Heart right ventricle (tissue), 16 donors: ENCODE data around the gene ASB1. TPM values are rescaled to one million over a fixed set of nuclear protein-coding genes. Genes with fewer than 3 reads are reported as not detected.

Experiments used
- ATAC-seq, 8 donors: fragments of 200-7000 bp; cut with Tn5 transposase; one replicate each; pipeline ENCODE4 v1.9.1; 2020; ENCODE audit warnings: mild to moderate bottlenecking in 8 of 8, moderate library complexity in 8 of 8, moderate number of reproducible peaks in 1 of 8
- DNase-seq, 2 donors: peaks; one replicate each; pipeline ENCODE4 v3.0.0-alpha.2; 2020
- H3K27ac ChIP-seq, 10 donors: fragments of 200-600 bp; sonication (generic) in 2 of 10; one replicate each; pipeline versions ENCODE4 v1.5.0 to v1.8.0; 2020 to 2022; ENCODE audit warnings: mild to moderate bottlenecking in 3 of 10
- H3K27me3 ChIP-seq, 7 donors: fragments of 200-600 bp; one replicate each; pipeline ENCODE4 v1.8.0; 2021 to 2022; ENCODE audit warnings: mild to moderate bottlenecking in 2 of 7
- H3K36me3 ChIP-seq, 9 donors: fragments of 200-600 bp; sonication (generic) in 1 of 9; one replicate each; pipeline versions ENCODE4 v1.5.0 to v1.8.0; 2020 to 2022; ENCODE audit warnings: mild to moderate bottlenecking in 2 of 9
- H3K4me1 ChIP-seq, 9 donors: fragments of 200-600 bp; sonication (generic) in 1 of 9; one replicate each; pipeline versions ENCODE4 v1.5.0 to v1.8.0; 2020 to 2022; ENCODE audit warnings: mild to moderate bottlenecking in 4 of 9
- H3K4me3 ChIP-seq, 10 donors: fragments of 200-600 bp; sonication (generic) in 2 of 10; one replicate each; pipeline versions ENCODE4 v1.5.0 to v1.8.0; 2020 to 2022; ENCODE audit warnings: mild to moderate bottlenecking in 7 of 10, moderate library complexity in 2 of 10
- H3K9me3 ChIP-seq, 11 donors: fragments of 200-600 bp in 10 of 11; sonication (generic) in 2 of 11; one replicate each; pipeline versions ENCODE4 v1.5.0 to v1.8.0; 2013 to 2022; ENCODE audit warnings: mild to moderate bottlenecking in 2 of 11, control low read depth in 1 of 11, moderate library complexity in 1 of 11
- CTCF ChIP-seq, 9 donors: fragments of 200-600 bp; sonication (generic) in 2 of 9; IDR thresholded peaks; one replicate each; pipeline versions ENCODE4 v1.5.0 to v1.8.0; 2021 to 2022; ENCODE audit warnings: antibody characterized with exemption in 9 of 9, mild to moderate bottlenecking in 5 of 9, moderate library complexity in 1 of 9
- WGBS, 2 donors: extraction: QIAGEN DNeasy Blood & Tissue Kit; methylation state at CpG; one replicate each; pipeline ENCODE4 v1.1.7; 2013; ENCODE audit warnings: inconsistent platforms in 1 of 2; 5-methylcytosine and 5-hydroxymethylcytosine counted together
- intact Hi-C, 10 donors: fragments of 100-400 bp; cut with DNase I; formaldehyde crosslinking; loops; one replicate each; pipeline versions ENCODE4 v1.11.1 to v1.14.2; 2022
- polyA plus RNA-seq, 2 donors: library from polyadenylated mRNA; stranded (reverse); fragments of 200-250 nt; gene quantifications; one replicate each; pipeline ENCODE4 v1.2.3, GENCODE V29; 2013
- total RNA-seq, 10 donors: library from RNA; stranded (reverse); fragmentation: NEBNext Ultra II Directional in 3 of 10; extraction: Animal tissue kit (Norgen Biotek cat#: 25700) in 3 of 10; gene quantifications; one replicate each; pipeline versions ENCODE4 v1.2.1 to v1.2.4, GENCODE V29; 2021 to 2023
- donor health status: Arrhythmogenic right ventricular cardiomyopathy.
- donor health status: ischemic (EF 13 %, LVEDD 7.1; RV severe dilation, severe dysfunction).
- donor health status: healthy with polysubstance abuse.
- donor health status: DM: no; HTN: yes; CAD: no.
- donor health status: DM: no; HTN: no; CAD: no.
- donor health status: ischemic (EF 25% LVEDD 6.9; RV normal size, moderate dysfunction).
- donor health status: ischemic (EF 25% LVEDD 5.7; RV mildly dilated, moderate dysfunction).
- donor health status: healthy.
- donor health status: DM: yes; HTN: yes; CAD: no.
- donor health status: Ischemic cardiomyopathy.
- donor health status: ischemic (EF 35%, LVEDD 5.7; RV mildly dilated, moderate dysfunction).
- donor health status: nonischemic (EF 11% LVEDD 7.7; RV severe dilation, severe dysfunction).
- donor health status: DM: yes; HTN: yes; CAD: no.
- donor health status: PGD.
- donor health status: ischemic (EF 29% LVEDD 5.4; RV normal size, mild dysfunction).
- donor health status: nonischemic (EF 23%, LVEDD 6.1; RV moderate dilation, normal function).

The ASB1 gene
- total and polyA plus RNA-seq, 12 donors: 31.4 to 61.5 (median 49.5) TPM

DNA sequence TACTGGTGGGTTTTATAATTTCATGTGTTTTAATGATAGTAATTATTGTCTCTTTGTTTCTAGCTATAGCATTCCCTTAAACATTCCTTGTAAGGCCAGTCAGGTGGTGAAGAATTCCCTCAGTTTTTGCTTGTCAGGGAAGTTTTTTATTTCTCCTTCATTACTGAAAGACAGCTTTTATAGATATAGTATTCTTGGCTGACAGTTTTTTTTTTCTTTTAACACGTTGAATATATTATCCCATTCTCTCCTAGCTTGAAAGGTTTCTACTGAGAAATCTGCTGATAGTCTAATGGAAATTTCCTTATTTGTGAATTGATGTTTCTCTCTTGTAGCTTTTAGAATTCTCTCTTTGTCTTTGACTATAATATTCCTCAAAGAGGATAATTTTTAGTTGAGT lies 46.8 kb downstream of the ASB1 start:
- WGBS, 2 donors: 76 to 78% methylated on average over 1 of the region's 1 CpG
- ATAC-seq (no peak), DNase-seq (no peak)
- intact Hi-C loops: no loop called here
- H3K27me3 ChIP-seq: no peaks in the 10 kb centered on the region
- no peaks in the 10 kb centered on the region for H3K4me1 ChIP-seq
- TF ChIP-seq CTCF (IDR thresholded peaks at IDR 0.05): no peak
- no peaks in the 10 kb centered on the region for H3K36me3 ChIP-seq
- no peak overlapping the region for H3K4me3 ChIP-seq
- peaks cover 0 to 63% (median 19%) of the 10 kb centered on the region in 11 donors for H3K9me3 ChIP-seq
- no peak overlapping the region for H3K27ac ChIP-seq

GRCh38 chr2:238475034-238475433 lies 48.3 kb downstream of the ASB1 start:
- Histone ChIP-seq H3K4me1 (no peaks in the 10 kb centered on the region), H3K9me3 (peaks cover 0 to 63% (median 21%) of the 10 kb centered on the region in 11 donors), H3K27ac (no peak overlapping the region), H3K27me3 (no peaks in the 10 kb centered on the region), H3K36me3 (no peaks in the 10 kb centered on the region), H3K4me3 (no peak overlapping the region)
- WGBS, 2 donors: 95 to 98% methylated on average over 1 of the region's 1 CpG
- intact Hi-C loops: no loop called here
- TF ChIP-seq CTCF (IDR thresholded peaks at IDR 0.05): no peak
- no peak for DNase-seq
- ATAC-seq: no peak

- Histone ChIP-seq H3K4me1 (no peaks in the 10 kb centered on the region), H3K36me3 (no peaks in the 10 kb centered on the region), H3K9me3 (peaks cover 0 to 67% (median 24%) of the 10 kb centered on the region in 11 donors), H3K27ac (no peak overlapping the region), H3K4me3 (no peak overlapping the region), H3K27me3 (no peaks in the 10 kb centered on the region)
- intact Hi-C loops: no loop called here
- TF ChIP-seq CTCF (IDR thresholded peaks at IDR 0.05): no peak
- DNase-seq: no peak
- no peak for ATAC-seq
- WGBS, 2 donors: 79 to 94% methylated on average over 1 of the region's 1 CpG
Measured at GRCh38 chr2:238475566-238475965, 48.8 kb downstream of the ASB1 start.

DNA sequence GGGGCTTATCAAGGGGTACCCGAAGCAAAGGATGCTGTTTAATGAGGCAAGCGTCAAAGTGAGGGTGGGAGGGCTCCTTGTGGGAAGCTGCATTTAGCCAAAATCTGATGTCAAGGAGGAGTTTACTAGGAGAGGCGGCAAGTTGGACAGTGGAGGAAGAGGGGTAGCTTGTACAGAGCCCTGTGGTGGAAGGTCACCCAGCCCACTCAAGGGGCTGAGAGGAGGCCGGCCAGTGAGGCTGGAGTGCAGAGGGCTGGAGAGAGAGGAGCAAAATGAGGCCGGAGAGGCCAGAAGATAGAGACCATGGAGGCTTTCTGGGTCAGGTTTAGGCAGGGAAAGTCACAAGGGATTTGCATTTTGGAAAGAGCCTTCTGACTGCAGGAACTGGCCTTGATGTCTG lies 49.5 kb downstream of the ASB1 start:
- intact Hi-C loops: no loop called here
- H3K9me3 ChIP-seq: peaks cover 0 to 74% (median 24%) of the 10 kb centered on the region in 11 donors
- H3K4me1 ChIP-seq: no peaks in the 10 kb centered on the region
- H3K27me3 ChIP-seq: no peaks in the 10 kb centered on the region
- no peaks in the 10 kb centered on the region for H3K36me3 ChIP-seq
- H3K27ac ChIP-seq: no peak overlapping the region
- ATAC-seq: no peak
- H3K4me3 ChIP-seq: no peak overlapping the region
- DNase-seq: no peak
- no peak for TF ChIP-seq CTCF (IDR thresholded peaks at IDR 0.05)
- WGBS, 2 donors: 88 to 92% methylated on average over 5 of the region's 5 CpGs
